Kidney (tissue), 14 donors: ENCODE data around the gene MED16. TPM values are rescaled to one million over a fixed set of nuclear protein-coding genes. Genes with fewer than 3 reads are reported as not detected.

Experiments used
- DNase-seq, 5 donors: peaks; one replicate each; pipeline ENCODE4 v3.0.0-alpha.2; 2013 to 2020
- FAIRE-seq: peaks from 2 replicates; lab custom pipeline; 2012; peaks lifted over from hg19 to GRCh38; lab: Jason Lieb, UNC
- H3K27ac ChIP-seq, 2 donors: one replicate each; pipeline ENCODE4 v1.7.0; 2013; ENCODE audit warnings: low read depth in 2 of 2, low read length in 2 of 2, inconsistent platforms in 1 of 2
- H3K27me3 ChIP-seq: one replicate; pipeline ENCODE4 v1.7.1; 2013; ENCODE audit warnings: low read length, inconsistent platforms; ENCODE audit not compliant: control insufficient read depth, insufficient read depth
- H3K36me3 ChIP-seq, 3 donors: one replicate each; pipeline versions ENCODE4 v1.7.0 to v1.7.1; 2013; ENCODE audit warnings: low read length in 3 of 3, control low read depth in 1 of 3, inconsistent platforms in 1 of 3; ENCODE audit not compliant: insufficient read depth in 3 of 3, control insufficient read depth in 2 of 3
- H3K4me1 ChIP-seq, 3 donors: one replicate each; pipeline versions ENCODE4 v1.7.0 to v1.7.1; 2013; ENCODE audit warnings: low read length in 3 of 3, inconsistent platforms in 1 of 3, low read depth in 1 of 3; ENCODE audit not compliant: control insufficient read depth in 2 of 3, insufficient read depth in 2 of 3
- H3K4me3 ChIP-seq, 3 donors: one replicate each; pipeline versions ENCODE4 v1.7.0 to v1.8.1; 2013; ENCODE audit warnings: low read length in 3 of 3, control low read depth in 1 of 3, inconsistent platforms in 1 of 3
- H3K9ac ChIP-seq, 3 donors: one replicate each; pipeline versions ENCODE4 v1.7.0 to v1.7.1; 2013; ENCODE audit warnings: low read length in 3 of 3, control low read depth in 1 of 3, inconsistent platforms in 1 of 3
- H3K9me3 ChIP-seq, 3 donors: one replicate each; pipeline versions ENCODE4 v1.7.0 to v1.7.1; 2013; ENCODE audit warnings: low read length in 3 of 3, control low read depth in 1 of 3, inconsistent platforms in 1 of 3; ENCODE audit not compliant: control insufficient read depth in 2 of 3, insufficient read depth in 1 of 3
- CTCF ChIP-seq: IDR thresholded peaks from 3 replicates; pipeline ENCODE4 v1.5.1; 2012; ENCODE audit warnings: mild to moderate bottlenecking, moderate library complexity, borderline replicate concordance; ENCODE audit not compliant: insufficient read depth; ENCODE audit errors: extremely low read depth
- intact Hi-C: fragments of 100-400 bp; cut with DNase I; formaldehyde crosslinking; loops from one replicate; pipeline ENCODE4 v1.11.1; 2022
- polyA plus RNA-seq: library from polyadenylated mRNA; stranded (reverse); fragments of 350-450 nt; fragmentation: Illumina TruSeq; extraction: RNeasy Lipid Tissue Mini Kit (QIAGEN cat#74804); gene quantifications from one replicate; pipeline ENCODE4 v1.2.3, GENCODE V29; 2014; ENCODE audit warnings: low read depth, low replicate concordance; ENCODE audit not compliant: insufficient read depth
- total RNA-seq: library from RNA; stranded (reverse); fragmentation: NEBNext Ultra II Directional; extraction: Animal tissue kit (Norgen Biotek cat#: 25700); gene quantifications from one replicate; pipeline ENCODE4 v1.2.1, GENCODE V29; 2021
- donor health status: control.
- donor health status: control.
- donor health status: control.
- donor health status: control.
- donor health status: control.
- donor health status: DM: yes; HTN: yes; CAD: no.
- donor health status: Normal renal cell carcinoma (clear cell type).

Gene MED16
- total and polyA plus RNA-seq, 2 donors from 2014 or later = 56.5 to 72.1 TPM

- Histone ChIP-seq H3K27me3 (no peaks in the 10 kb centered on the region), H3K27ac (no peak overlapping the region), H3K9ac (no peak overlapping the region), H3K36me3 (peaks cover 0 to 4% (median 0%) of the 10 kb centered on the region in 3 donors), H3K4me3 (no peak overlapping the region), H3K4me1 (peaks cover 0 to 10% (median 0%) of the 10 kb centered on the region in 3 donors), H3K9me3 (no peaks in the 10 kb centered on the region)
- FAIRE-seq (no peak), DNase-seq (no peak)
- intact Hi-C loops = no loop called here
- TF ChIP-seq CTCF = no peak
Measured at GRCh38 chr19:867301-867793, 25.6 kb downstream of the MED16 start.

GRCh38 chr19:866769-867300 is 26.2 kb downstream of the MED16 start:
- intact Hi-C loops = no loop called here
- H3K9ac ChIP-seq = no peak overlapping the region
- H3K27ac ChIP-seq = no peak overlapping the region
- H3K36me3 ChIP-seq = peaks cover 0 to 4% (median 0%) of the 10 kb centered on the region in 3 donors
- H3K4me3 ChIP-seq = no peak overlapping the region
- H3K27me3 ChIP-seq = no peaks in the 10 kb centered on the region
- peaks cover 0 to 7% (median 0%) of the 10 kb centered on the region in 3 donors for H3K4me1 ChIP-seq
- DNase-seq (no peak), FAIRE-seq (no peak)
- TF ChIP-seq CTCF = no peak
- H3K9me3 ChIP-seq = no peaks in the 10 kb centered on the region

GRCh38 chr19:863315-863620 is 29.7 kb downstream of the MED16 start:
- FAIRE-seq = no peak
- DNase-seq = no peak
- no peak overlapping the region for H3K9ac ChIP-seq
- no peaks in the 10 kb centered on the region for H3K27me3 ChIP-seq
- TF ChIP-seq CTCF = no peak
- H3K9me3 ChIP-seq = no peaks in the 10 kb centered on the region
- H3K27ac ChIP-seq = no peak overlapping the region
- H3K4me1 ChIP-seq = peaks cover 0 to 10% (median 0%) of the 10 kb centered on the region in 3 donors
- H3K36me3 ChIP-seq = peaks cover 0 to 4% (median 0%) of the 10 kb centered on the region in 3 donors
- no peak overlapping the region for H3K4me3 ChIP-seq
- intact Hi-C loops = no loop called here
